GM21423 (cell line): ENCODE data around the gene ATRIP.

ENCODE experiments used
- ATAC-seq: cut with Tn5 transposase; IDR thresholded peaks from one replicate; pipeline ENCODE4 v1.9.1; 2021; ENCODE audit warnings: mild to moderate bottlenecking, moderate library complexity; ENCODE audit not compliant: unreplicated experiment

Gene ATRIP

GRCh38 chr3:48422681-48423080, 23.9 kb upstream of the ATRIP start:
- no peak for ATAC-seq

DNA sequence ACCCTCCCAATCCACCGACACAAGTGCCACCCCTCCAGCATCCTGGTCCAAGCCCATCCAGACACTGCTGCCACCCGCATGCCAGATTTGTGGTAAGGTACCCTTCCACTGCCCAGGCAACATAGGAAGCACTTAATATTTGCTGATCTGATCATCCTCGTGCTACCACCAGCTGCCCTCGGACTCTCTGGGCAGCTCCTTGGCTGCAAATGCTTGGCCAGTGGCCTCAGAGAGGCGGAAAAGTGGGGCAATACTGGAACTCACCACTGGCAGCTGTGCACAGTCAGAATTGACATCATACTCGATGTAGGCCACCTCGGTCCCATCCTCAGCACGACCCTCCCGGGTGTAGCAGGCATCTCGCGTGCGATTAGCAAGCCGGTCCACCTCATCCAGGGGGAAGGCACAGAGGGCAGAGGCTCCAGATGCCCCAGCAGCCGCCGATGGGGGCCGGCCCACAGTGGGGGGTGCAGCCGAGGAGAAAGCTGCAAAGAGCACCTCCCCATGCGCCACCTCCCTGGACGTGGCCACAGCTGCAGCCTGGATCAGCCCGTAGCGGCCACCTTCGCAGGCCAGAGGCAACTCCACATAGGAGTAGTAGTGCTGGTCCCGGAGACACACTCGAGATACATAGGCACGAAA, 23.2 kb upstream of the ATRIP start:
- ATAC-seq: no peak

GRCh38 chr3:48423883-48424695, 22.4 kb upstream of the ATRIP start:
- ATAC-seq: no peak

GRCh38 chr3:48425281-48425812, 21.2 kb upstream of the ATRIP start:
- no peak for ATAC-seq

GRCh38 chr3:48426401-48426909, 20.1 kb upstream of the ATRIP start:
- ATAC-seq: no peak

- no peak for ATAC-seq
Observed at GRCh38 chr3:48426944-48427629, 19.4 kb upstream of the ATRIP start.

DNA sequence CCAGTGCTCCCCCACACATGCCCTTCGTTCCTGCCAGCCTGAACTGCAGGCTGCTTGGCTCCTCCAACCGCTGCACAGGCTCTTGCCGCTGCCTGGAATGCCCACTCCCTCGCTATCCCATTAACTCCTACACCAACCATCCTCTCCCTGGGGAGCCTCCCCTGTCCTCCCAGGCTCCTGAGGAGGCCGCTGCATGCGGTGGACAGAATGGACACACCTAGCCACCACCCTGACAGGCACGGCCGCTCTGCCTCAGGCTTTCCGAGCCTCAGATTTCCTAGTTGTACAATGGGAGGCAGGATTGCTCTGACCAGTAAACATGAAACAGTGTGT, 18.9 kb upstream of the ATRIP start:
- no peak for ATAC-seq

- no peak for ATAC-seq
Observed at GRCh38 chr3:48428088-48428571, 18.4 kb upstream of the ATRIP start.

- peak; percentile 33 for ATAC-seq
Observed at GRCh38 chr3:48428572-48429316, 17.8 kb upstream of the ATRIP start.

DNA sequence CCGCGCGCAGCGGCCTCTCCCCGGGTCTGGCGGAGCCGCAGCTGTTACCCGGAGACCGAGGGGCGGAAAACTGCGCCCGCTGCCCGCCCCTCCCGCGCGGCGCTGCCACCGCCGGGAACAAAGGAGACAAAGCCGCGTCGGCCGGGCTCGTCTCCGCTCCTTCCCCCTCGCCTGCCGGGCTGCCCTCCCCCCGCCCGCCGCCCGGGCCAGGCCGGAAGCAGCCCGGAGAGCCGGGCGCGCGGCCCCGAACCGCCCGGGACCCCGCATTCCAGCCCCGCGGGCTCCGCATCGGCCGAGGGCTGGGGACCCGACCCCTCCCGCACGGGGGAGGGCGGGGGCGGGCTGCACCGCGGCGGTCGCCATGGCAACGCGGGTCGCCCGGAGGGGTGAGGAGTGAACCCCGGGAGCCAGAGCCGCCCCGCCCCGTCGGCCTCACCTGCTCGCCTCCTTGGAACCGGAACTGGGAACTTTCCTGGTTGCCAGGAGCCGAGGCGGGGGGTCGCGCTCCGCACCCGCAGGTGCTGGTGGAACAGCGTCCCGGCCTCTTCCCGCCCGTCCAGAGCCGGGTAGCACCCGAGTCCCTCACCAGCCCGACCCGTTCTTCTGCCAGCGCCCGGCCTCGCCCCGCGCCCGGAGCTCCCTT, 17.1 kb upstream of the ATRIP start:
- peak; percentile 43 for ATAC-seq

GRCh38 chr3:48429960-48430707, 16.4 kb upstream of the ATRIP start, which contains the start of gene PLXNB1:
PLXNB1 (minus strand) TSS chr3:48430086; CDS start chr3:48424611, 5,475 bp downstream.
- ATAC-seq: peak; percentile 17

GRCh38 chr3:48430708-48431101, 15.8 kb upstream of the ATRIP start:
- ATAC-seq: no peak

DNA sequence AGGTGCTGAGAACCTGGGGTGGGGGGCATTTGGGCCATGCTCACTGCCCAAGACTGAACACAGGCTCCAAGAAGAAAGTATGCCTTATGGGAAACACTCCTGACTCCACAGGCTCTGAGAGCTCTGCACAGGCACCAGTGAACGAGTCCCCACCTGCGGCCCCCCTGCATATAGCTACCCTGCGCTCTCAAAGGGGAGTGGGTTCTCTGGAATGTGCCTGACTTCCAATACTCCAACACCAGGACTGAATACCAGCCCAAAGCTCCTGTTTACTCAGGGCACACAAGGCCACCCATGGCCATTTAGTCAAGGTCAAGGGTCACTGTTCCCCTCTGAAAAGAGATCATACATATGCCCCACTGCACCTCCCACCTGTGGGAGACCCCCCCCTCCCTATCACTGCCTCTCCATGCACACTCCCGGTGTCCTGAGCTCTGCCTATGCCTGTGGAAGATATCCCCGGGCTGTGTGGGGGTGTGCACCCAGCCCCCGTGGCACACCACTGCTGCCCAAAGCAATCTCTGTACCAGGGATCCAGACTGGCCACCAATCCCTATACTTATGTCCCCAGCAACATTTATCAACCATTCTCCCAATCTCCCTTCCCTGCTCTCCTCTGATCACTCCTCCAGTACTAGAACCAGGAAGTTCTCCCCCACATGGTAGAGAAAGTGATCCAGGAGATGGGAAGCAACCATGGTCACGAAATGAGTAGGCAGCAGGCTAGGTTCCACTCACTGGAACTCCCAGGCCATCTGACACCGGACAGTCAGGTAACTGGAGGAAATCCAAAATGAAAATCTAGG, 15.1 kb upstream of the ATRIP start:
- no peak for ATAC-seq

- no peak for ATAC-seq
Observed at GRCh38 chr3:48432411-48433371, 13.8 kb upstream of the ATRIP start.

DNA sequence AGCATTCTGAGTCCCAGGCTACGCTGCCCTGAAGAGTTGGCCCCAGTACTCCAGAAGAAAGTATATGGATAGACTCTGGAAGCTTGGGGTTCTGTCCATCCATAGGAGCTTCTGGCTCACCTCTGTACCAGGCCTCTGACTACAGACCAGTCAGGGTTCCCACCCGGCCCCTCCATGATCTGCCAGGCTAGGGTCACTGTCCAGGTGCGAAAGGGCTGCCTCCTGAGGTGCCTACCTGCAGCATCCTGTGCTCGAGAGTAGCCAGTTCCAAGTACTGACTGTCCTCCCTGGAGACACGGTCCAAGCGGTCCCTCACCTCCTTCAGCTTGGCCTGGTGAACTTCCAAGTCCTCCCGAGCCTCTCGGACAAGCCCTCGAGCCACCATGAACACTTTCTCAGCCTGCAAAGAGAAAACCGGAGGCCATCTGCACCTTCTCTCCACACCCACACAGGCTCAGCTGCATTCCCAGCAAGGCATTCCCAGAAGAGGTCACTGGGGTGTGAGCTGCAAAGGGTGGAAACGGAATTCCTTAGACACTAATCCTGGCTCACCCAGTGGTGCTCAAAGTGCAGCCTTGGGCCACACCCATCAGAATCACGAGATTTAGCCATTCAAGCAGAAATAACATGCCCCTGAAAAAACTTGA, 12.9 kb upstream of the ATRIP start:
- ATAC-seq: no peak

- ATAC-seq: no peak
Observed at GRCh38 chr3:48434591-48435222, 11.8 kb upstream of the ATRIP start.

DNA sequence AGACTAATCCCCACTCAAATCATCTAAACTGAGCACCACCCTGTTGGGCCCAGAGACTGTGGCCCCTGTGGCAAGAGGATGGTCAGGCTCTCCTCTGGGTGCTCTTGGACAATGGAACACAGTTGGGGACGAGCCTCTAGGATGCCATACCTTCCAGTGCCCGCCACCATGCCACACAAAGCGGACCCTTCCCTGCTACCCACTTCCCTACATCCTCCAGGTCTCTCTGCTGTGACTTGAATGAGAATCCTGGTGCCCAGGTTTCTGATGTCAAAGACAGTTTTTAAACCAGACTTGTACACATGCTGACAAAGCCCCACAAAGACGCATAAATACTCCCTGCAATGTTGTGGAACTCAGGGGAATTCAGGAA, 11.3 kb upstream of the ATRIP start:
- no peak for ATAC-seq
